Neural cell (in vitro differentiated cells): Measurements from ENCODE around the gene TTC23. TPM values are rescaled to one million over a fixed set of nuclear protein-coding genes. Genes with fewer than 3 reads are reported as not detected.

Source experiments
- H2AFZ ChIP-seq: fragments of 200-600, 300-800 bp; sonication (generic), shearing (Covaris generic); 2 replicates; pipeline ENCODE4 v1.6.0; 2014; ENCODE audit warnings: low read depth, mild to moderate bottlenecking, antibody characterized with exemption, low read length, moderate library complexity
- H3F3A ChIP-seq: fragments of 200-600 bp; shearing (Covaris generic); 2 replicates; pipeline ENCODE4 v1.6.1; 2016; ENCODE audit warnings: mild to moderate bottlenecking, moderate library complexity, mixed read lengths, antibody characterized with exemption, low read length; ENCODE audit not compliant: insufficient read depth, poor library complexity, severe bottlenecking
- H3K27ac ChIP-seq: fragments of 200-600, 300-800 bp; sonication (generic), shearing (Covaris generic); 2 replicates; pipeline ENCODE4 v1.5.1; 2014; ENCODE audit warnings: mild to moderate bottlenecking, low read length, moderate library complexity
- H3K27me3 ChIP-seq: fragments of 300-800, 200-600 bp; sonication (generic), shearing (Covaris generic); 2 replicates; pipeline ENCODE4 v1.6.0; 2014; ENCODE audit warnings: mild to moderate bottlenecking, low read depth, low read length, moderate library complexity; ENCODE audit not compliant: insufficient read depth
- H3K36me3 ChIP-seq: fragments of 300-800, 200-600 bp; sonication (generic), shearing (Covaris generic); 2 replicates; pipeline ENCODE4 v1.5.1; 2014; ENCODE audit warnings: mild to moderate bottlenecking, antibody characterized with exemption, low read length, moderate library complexity; ENCODE audit not compliant: insufficient read depth
- H3K4me2 ChIP-seq: fragments of 300-800, 200-600 bp; sonication (generic), shearing (Covaris generic); 2 replicates; pipeline ENCODE4 v1.6.0; 2014; ENCODE audit warnings: mild to moderate bottlenecking, low read length
- H3K4me3 ChIP-seq: fragments of 300-800, 200-600 bp; sonication (generic), shearing (Covaris generic); 2 replicates; pipeline ENCODE4 v1.5.1; 2014; ENCODE audit warnings: mild to moderate bottlenecking, low read length, moderate library complexity
- H3K79me2 ChIP-seq: fragments of 200-600 bp; shearing (Covaris generic); replicated peaks from 2 replicates; pipeline ENCODE4 v1.6.0; 2014; ENCODE audit warnings: mild to moderate bottlenecking, low read length, moderate library complexity; ENCODE audit not compliant: insufficient read depth
- H3K9ac ChIP-seq: fragments of 300-800, 200-600 bp; sonication (generic), shearing (Covaris generic); 2 replicates; pipeline ENCODE4 v1.6.1; 2016; ENCODE audit warnings: mild to moderate bottlenecking, low read length, mixed read lengths
- H3K9me2 ChIP-seq: fragments of 200-600 bp; shearing (Covaris generic); 2 replicates; pipeline ENCODE4 v1.6.1; 2016; ENCODE audit warnings: mild to moderate bottlenecking, low read length, mixed read lengths; ENCODE audit not compliant: insufficient read depth
- H3K9me3 ChIP-seq: fragments of 200-600, 300-800 bp; sonication (generic), shearing (Covaris generic); 2 replicates; pipeline ENCODE4 v1.6.1; 2016; ENCODE audit warnings: mild to moderate bottlenecking, mixed run types, low read length, moderate library complexity, mixed read lengths
- H4K20me1 ChIP-seq: fragments of 200-600 bp; shearing (Covaris generic); 2 replicates; pipeline ENCODE4 v1.6.1; 2016; ENCODE audit warnings: mild to moderate bottlenecking, mixed run types; ENCODE audit not compliant: insufficient read depth
- CTCF ChIP-seq: fragments of 450-650 bp; IDR thresholded peaks from 2 replicates; pipeline ENCODE4 v1.5.1; 2014; ENCODE audit warnings: antibody characterized with exemption, mild to moderate bottlenecking, moderate library complexity; ENCODE audit not compliant: poor library complexity, severe bottlenecking
- EP300 ChIP-seq: fragments of 450-650 bp; conservative IDR thresholded peaks from 2 replicates; pipeline ENCODE4 v1.6.1; 2014; ENCODE audit warnings: antibody characterized with exemption, mild to moderate bottlenecking, moderate library complexity; ENCODE audit not compliant: poor library complexity, severe bottlenecking
- EZH2 ChIP-seq: fragments of 200-600, 300-800 bp; shearing (Covaris generic), sonication (generic); IDR thresholded peaks from 2 replicates; pipeline ENCODE4 v1.6.1; 2014; ENCODE audit warnings: antibody characterized with exemption, low read length, borderline replicate concordance, mild to moderate bottlenecking; ENCODE audit not compliant: insufficient read depth, poor library complexity, severe bottlenecking
- MXI1 ChIP-seq: fragments of 450-650 bp; conservative IDR thresholded peaks from 2 replicates; pipeline ENCODE4 v1.6.1; 2014; ENCODE audit warnings: antibody characterized with exemption, mild to moderate bottlenecking; ENCODE audit not compliant: poor library complexity, severe bottlenecking
- POLR2AphosphoS5 ChIP-seq: IDR thresholded peaks from 2 replicates; pipeline ENCODE4 v1.6.1; 2012
- RAD21 ChIP-seq: fragments of 450-650 bp; conservative IDR thresholded peaks from 2 replicates; pipeline ENCODE4 v1.6.1; 2014; ENCODE audit warnings: antibody characterized with exemption, mild to moderate bottlenecking, moderate library complexity
- REST ChIP-seq: IDR thresholded peaks from 2 replicates; pipeline ENCODE4 v1.6.1; 2012; ENCODE audit warnings: borderline replicate concordance
- SMC3 ChIP-seq: fragments of 450-650 bp; conservative IDR thresholded peaks from 2 replicates; pipeline ENCODE4 v1.6.1; 2014; ENCODE audit warnings: antibody characterized with exemption, mild to moderate bottlenecking, moderate library complexity; ENCODE audit not compliant: poor library complexity
- polyA plus RNA-seq: library from polyadenylated mRNA; depleted of rRNA; stranded (reverse); fragments of >200 nt; gene quantifications from 2 replicates; pipeline ENCODE4 v1.2.3, GENCODE V29; 2014

TTC23 gene
- polyA plus RNA-seq, 1 donor from 2014 or later, result 6.2 TPM

GRCh38 chr15:99213187-99213811, 36.1 kb downstream of the TTC23 start:
- Histone ChIP-seq H3K9me2 (no peaks in the 10 kb centered on the region), H3K27ac (no peak overlapping the region), H3K4me2 (no peak overlapping the region), H4K20me1 (no peaks in the 10 kb centered on the region), H3K79me2 (no peaks in the 10 kb centered on the region), H3K36me3 (no peaks in the 10 kb centered on the region), H3K9me3 (no peaks in the 10 kb centered on the region), H2AFZ (no peak overlapping the region), H3K4me3 (no peak overlapping the region), H3K27me3 (no peaks in the 10 kb centered on the region), H3K9ac (no peak overlapping the region), H3F3A (no peaks in the 10 kb centered on the region)
- peak; percentile 88 for TF ChIP-seq RAD21
- TF ChIP-seq CTCF, result peak; percentile 91
- peak; percentile 91 for TF ChIP-seq SMC3
- no peak for TF ChIP-seq MXI1

GRCh38 chr15:99212406-99212805, 37.0 kb downstream of the TTC23 start:
- Histone ChIP-seq H3K9me2 (no peaks in the 10 kb centered on the region), H3K27ac (no peak overlapping the region), H3K9ac (no peak overlapping the region), H3K9me3 (no peaks in the 10 kb centered on the region), H4K20me1 (no peaks in the 10 kb centered on the region), H3K36me3 (no peaks in the 10 kb centered on the region), H2AFZ (no peak overlapping the region), H3K4me3 (no peak overlapping the region), H3F3A (no peaks in the 10 kb centered on the region), H3K27me3 (no peaks in the 10 kb centered on the region), H3K79me2 (no peaks in the 10 kb centered on the region), H3K4me2 (no peak overlapping the region)
- TF ChIP-seq MXI1 (no peak), EZH2 (no peak), CTCF (no peak), RAD21 (no peak), SMC3 (no peak)

- Histone ChIP-seq H3K9me2 (no peaks in the 10 kb centered on the region), H3K4me3 (no peak overlapping the region), H3K4me2 (no peak overlapping the region), H3K27me3 (no peaks in the 10 kb centered on the region), H4K20me1 (no peaks in the 10 kb centered on the region), H3K36me3 (no peaks in the 10 kb centered on the region), H3K9me3 (no peaks in the 10 kb centered on the region), H2AFZ (no peak overlapping the region), H3K79me2 (no peaks in the 10 kb centered on the region), H3F3A (no peaks in the 10 kb centered on the region), H3K9ac (no peak overlapping the region), H3K27ac (no peak overlapping the region)
- TF ChIP-seq SMC3, result no peak
- no peak for TF ChIP-seq EP300
- TF ChIP-seq RAD21, result no peak
- no peak for TF ChIP-seq REST
- no peak for TF ChIP-seq POLR2AphosphoS5
- TF ChIP-seq MXI1, result no peak
Measured at GRCh38 chr15:99211926-99212325, 37.5 kb downstream of the TTC23 start.
